Measurements from ENCODE around the gene TRIM2. TPM values are rescaled to one million over a fixed set of nuclear protein-coding genes. Genes with fewer than 3 reads are reported as not detected.
A peak's percentile ranks its signal among the peaks of the same experiment; 100 is the strongest.

TRIM2 gene
- total and polyA plus RNA-seq, 2 of the 8 experiments (the other 6 are each of a cell fraction or from before 2014, with no cell fraction given) = 34.0 to 59.8 TPM

DNA sequence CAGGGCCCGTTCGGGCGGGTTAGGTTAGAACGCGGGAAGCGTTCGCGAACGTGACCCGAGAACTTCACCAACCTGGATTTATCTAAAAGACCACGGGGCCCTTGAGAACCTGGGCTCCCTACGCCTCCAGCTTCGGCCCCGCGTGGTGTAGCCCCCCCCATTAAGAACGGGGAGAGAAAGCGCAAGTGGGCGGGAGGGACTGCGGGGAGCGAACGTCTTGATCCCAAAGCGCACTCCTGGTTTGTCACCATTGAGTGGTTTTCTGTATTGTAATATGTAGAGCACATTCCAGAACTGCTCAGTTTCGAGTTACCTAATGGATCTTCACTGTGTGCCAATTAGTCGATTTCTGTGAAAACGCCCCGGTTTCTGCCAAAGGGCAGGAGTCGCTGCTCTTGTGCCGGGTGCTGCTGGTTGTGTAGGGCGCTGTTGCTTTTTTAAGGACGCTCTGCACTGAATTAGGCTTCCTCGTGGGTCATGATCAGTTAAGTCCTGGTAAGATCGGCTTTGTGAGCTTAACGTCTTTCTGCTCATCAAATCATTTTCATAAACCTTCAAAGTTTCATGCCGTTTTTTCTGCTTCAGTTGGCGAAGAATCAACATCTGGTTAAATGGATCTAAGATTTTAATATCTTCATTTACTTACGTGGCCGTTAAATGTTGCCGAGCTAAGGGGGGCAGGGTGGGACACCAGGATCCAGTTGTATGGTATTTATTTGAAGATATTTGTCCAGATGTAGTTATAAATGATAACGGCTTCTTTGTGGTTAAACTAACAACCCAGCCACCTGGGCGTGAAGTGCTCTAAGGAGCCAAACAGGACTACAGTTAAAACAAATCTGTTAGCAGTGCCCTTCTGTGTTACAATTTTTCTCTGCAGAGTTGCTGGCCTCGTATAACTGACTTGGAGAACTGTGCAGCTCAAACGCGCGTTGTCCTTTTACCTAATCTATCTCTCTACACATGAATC is 141.1 kb downstream of the TRIM2 start (continued):
- TF ChIP-seq, protein P1, sequence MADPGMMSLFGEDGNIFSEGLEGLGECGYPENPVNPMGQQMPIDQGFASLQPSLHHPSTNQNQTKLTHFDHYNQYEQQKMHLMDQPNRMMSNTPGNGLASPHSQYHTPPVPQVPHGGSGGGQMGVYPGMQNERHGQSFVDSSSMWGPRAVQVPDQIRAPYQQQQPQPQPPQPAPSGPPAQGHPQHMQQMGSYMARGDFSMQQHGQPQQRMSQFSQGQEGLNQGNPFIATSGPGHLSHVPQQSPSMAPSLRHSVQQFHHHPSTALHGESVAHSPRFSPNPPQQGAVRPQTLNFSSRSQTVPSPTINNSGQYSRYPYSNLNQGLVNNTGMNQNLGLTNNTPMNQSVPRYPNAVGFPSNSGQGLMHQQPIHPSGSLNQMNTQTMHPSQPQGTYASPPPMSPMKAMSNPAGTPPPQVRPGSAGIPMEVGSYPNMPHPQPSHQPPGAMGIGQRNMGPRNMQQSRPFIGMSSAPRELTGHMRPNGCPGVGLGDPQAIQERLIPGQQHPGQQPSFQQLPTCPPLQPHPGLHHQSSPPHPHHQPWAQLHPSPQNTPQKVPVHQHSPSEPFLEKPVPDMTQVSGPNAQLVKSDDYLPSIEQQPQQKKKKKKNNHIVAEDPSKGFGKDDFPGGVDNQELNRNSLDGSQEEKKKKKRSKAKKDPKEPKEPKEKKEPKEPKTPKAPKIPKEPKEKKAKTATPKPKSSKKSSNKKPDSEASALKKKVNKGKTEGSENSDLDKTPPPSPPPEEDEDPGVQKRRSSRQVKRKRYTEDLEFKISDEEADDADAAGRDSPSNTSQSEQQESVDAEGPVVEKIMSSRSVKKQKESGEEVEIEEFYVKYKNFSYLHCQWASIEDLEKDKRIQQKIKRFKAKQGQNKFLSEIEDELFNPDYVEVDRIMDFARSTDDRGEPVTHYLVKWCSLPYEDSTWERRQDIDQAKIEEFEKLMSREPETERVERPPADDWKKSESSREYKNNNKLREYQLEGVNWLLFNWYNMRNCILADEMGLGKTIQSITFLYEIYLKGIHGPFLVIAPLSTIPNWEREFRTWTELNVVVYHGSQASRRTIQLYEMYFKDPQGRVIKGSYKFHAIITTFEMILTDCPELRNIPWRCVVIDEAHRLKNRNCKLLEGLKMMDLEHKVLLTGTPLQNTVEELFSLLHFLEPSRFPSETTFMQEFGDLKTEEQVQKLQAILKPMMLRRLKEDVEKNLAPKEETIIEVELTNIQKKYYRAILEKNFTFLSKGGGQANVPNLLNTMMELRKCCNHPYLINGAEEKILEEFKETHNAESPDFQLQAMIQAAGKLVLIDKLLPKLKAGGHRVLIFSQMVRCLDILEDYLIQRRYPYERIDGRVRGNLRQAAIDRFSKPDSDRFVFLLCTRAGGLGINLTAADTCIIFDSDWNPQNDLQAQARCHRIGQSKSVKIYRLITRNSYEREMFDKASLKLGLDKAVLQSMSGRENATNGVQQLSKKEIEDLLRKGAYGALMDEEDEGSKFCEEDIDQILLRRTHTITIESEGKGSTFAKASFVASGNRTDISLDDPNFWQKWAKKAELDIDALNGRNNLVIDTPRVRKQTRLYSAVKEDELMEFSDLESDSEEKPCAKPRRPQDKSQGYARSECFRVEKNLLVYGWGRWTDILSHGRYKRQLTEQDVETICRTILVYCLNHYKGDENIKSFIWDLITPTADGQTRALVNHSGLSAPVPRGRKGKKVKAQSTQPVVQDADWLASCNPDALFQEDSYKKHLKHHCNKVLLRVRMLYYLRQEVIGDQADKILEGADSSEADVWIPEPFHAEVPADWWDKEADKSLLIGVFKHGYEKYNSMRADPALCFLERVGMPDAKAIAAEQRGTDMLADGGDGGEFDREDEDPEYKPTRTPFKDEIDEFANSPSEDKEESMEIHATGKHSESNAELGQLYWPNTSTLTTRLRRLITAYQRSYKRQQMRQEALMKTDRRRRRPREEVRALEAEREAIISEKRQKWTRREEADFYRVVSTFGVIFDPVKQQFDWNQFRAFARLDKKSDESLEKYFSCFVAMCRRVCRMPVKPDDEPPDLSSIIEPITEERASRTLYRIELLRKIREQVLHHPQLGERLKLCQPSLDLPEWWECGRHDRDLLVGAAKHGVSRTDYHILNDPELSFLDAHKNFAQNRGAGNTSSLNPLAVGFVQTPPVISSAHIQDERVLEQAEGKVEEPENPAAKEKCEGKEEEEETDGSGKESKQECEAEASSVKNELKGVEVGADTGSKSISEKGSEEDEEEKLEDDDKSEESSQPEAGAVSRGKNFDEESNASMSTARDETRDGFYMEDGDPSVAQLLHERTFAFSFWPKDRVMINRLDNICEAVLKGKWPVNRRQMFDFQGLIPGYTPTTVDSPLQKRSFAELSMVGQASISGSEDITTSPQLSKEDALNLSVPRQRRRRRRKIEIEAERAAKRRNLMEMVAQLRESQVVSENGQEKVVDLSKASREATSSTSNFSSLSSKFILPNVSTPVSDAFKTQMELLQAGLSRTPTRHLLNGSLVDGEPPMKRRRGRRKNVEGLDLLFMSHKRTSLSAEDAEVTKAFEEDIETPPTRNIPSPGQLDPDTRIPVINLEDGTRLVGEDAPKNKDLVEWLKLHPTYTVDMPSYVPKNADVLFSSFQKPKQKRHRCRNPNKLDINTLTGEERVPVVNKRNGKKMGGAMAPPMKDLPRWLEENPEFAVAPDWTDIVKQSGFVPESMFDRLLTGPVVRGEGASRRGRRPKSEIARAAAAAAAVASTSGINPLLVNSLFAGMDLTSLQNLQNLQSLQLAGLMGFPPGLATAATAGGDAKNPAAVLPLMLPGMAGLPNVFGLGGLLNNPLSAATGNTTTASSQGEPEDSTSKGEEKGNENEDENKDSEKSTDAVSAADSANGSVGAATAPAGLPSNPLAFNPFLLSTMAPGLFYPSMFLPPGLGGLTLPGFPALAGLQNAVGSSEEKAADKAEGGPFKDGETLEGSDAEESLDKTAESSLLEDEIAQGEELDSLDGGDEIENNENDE (IDR thresholded peaks at IDR 0.05; ENCODE audit: insufficient replicate concordance, low read length) = no peak
- TF ChIP-seq CHD2 (IDR thresholded peaks at IDR 0.05; ENCODE audit: low read length) = no peak
- no peak for TF ChIP-seq RFX5 (IDR thresholded peaks at IDR 0.05; ENCODE audit: borderline replicate concordance, low read depth, low read length)
- no peak for TF ChIP-seq EGR1 (IDR thresholded peaks at IDR 0.05; ENCODE audit: borderline replicate concordance, low read depth, low read length)
- TF ChIP-seq TEAD4 (IDR thresholded peaks at IDR 0.05; ENCODE audit: low read depth, low read length) = no peak
- TF ChIP-seq RAD21 (IDR thresholded peaks at IDR 0.05 in 1 of 2, conservative IDR thresholded peaks at IDR 0.05 in 1 of 2; ENCODE audit: low read depth in 2 of 2, low read length in 2 of 2) = peak in 1 of 2 experiments; percentile 14; a peak in 1 of 4 replicates
- no peak for TF ChIP-seq SP1 (IDR thresholded peaks at IDR 0.05; ENCODE audit: low read depth, low read length)
- no peak for TF ChIP-seq GTF2F1 (IDR thresholded peaks at IDR 0.05; ENCODE audit: borderline replicate concordance, low read depth, low read length)
- peak; percentile 17; the same call in 1 of the 2 replicates for TF ChIP-seq TBP (IDR thresholded peaks at IDR 0.05; ENCODE audit: low read depth, low read length)
